ENCODE data around the gene ZNF319.

GRCh38 chr16:57999971-58000705, at the start of gene ZNF319:
- TF ChIP-seq POLR2A (IDR thresholded peaks at IDR 0.05) (no peak), CTCF (IDR thresholded peaks at IDR 0.05) (no peak)
